Measurements from ENCODE around the gene NENF.

Gene NENF

GRCh38 chr1:212461916-212462660 lies 29.4 kb downstream of the NENF start:
- no peak for TF ChIP-seq ZFX (IDR thresholded peaks at IDR 0.05)
- TF ChIP-seq, protein P1, sequence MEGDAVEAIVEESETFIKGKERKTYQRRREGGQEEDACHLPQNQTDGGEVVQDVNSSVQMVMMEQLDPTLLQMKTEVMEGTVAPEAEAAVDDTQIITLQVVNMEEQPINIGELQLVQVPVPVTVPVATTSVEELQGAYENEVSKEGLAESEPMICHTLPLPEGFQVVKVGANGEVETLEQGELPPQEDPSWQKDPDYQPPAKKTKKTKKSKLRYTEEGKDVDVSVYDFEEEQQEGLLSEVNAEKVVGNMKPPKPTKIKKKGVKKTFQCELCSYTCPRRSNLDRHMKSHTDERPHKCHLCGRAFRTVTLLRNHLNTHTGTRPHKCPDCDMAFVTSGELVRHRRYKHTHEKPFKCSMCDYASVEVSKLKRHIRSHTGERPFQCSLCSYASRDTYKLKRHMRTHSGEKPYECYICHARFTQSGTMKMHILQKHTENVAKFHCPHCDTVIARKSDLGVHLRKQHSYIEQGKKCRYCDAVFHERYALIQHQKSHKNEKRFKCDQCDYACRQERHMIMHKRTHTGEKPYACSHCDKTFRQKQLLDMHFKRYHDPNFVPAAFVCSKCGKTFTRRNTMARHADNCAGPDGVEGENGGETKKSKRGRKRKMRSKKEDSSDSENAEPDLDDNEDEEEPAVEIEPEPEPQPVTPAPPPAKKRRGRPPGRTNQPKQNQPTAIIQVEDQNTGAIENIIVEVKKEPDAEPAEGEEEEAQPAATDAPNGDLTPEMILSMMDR (conservative IDR thresholded peaks at IDR 0.05) = no peak
- no peak overlapping the region for H3K27ac ChIP-seq

GRCh38 chr1:212463565-212464285 lies 31.0 kb downstream of the NENF start:
- no peak for TF ChIP-seq ZFX (IDR thresholded peaks at IDR 0.05)
- TF ChIP-seq, protein P1 (conservative IDR thresholded peaks at IDR 0.05) = no peak

DNA sequence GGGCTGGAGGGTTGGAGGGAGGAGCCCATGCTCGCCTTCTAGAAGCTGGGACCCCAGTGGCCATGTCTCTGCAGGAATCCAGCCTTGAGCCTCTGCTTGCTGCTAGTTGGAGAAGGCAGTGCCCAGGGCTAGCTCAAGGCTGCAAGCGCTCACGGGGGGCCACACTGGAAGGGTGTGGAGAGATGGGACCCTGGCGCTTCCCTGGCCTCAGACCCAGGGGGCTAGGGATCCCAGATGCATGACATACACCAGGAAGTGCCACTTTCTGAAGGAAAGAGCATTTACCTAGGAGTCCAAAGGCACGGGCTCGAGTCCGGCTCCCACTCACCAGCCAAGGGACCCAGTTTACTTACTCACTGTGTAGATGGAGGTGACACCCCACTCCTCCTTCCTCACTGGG lies 32.6 kb downstream of the NENF start:
- no peak overlapping the region for H3K27ac ChIP-seq
- no peak for TF ChIP-seq ZFX (IDR thresholded peaks at IDR 0.05)

More at GRCh38 chr1:212463565-212464285, 31.0 kb downstream of the NENF start:
- H3K27ac ChIP-seq = no peak overlapping the region

- TF ChIP-seq, protein P1 (conservative IDR thresholded peaks at IDR 0.05) = no peak
- TF ChIP-seq ZFX (IDR thresholded peaks at IDR 0.05) = no peak
- H3K27ac ChIP-seq = no peak overlapping the region
Observed at GRCh38 chr1:212466437-212466836, 33.7 kb downstream of the NENF start.

GRCh38 chr1:212466898-212467650 lies 34.4 kb downstream of the NENF start:
- peak overlapping the region; percentile 34; the same call in 1 of the 2 replicates for H3K27ac ChIP-seq
- no peak for TF ChIP-seq ZFX (IDR thresholded peaks at IDR 0.05)
- TF ChIP-seq, protein P1 (conservative IDR thresholded peaks at IDR 0.05) = no peak

DNA sequence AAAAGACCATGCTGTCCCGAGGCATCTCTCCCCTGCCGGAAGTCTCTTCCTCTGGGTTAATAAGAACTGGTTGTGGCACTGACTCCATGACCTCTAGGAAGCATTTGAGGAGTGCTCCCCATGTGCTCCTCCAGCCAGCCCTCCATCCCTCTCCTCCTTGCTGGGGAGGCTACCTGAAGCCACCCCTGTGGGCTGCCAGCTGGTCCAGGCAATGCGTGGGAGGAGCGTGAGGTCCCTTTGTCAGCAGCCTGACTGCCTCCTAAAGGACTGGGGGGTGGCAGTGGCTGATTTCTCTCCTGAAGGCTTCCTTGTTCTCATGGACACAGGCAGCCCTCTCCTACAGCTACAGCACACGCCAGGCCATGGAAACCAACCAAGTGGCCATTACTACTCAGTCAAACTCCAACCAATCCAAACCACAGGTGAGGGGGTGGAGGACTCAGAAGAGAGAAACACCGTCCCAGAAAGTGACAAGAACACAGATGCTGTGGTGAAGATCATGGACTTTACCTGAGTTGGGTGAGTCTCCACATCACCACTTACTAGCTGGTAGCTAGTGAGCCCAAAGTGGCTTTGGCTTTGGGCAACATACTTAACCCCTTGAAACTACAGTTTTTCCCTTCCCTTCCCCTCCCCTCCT lies 35.2 kb downstream of the NENF start:
- peak overlapping the region; percentile 34 for H3K27ac ChIP-seq

DNA sequence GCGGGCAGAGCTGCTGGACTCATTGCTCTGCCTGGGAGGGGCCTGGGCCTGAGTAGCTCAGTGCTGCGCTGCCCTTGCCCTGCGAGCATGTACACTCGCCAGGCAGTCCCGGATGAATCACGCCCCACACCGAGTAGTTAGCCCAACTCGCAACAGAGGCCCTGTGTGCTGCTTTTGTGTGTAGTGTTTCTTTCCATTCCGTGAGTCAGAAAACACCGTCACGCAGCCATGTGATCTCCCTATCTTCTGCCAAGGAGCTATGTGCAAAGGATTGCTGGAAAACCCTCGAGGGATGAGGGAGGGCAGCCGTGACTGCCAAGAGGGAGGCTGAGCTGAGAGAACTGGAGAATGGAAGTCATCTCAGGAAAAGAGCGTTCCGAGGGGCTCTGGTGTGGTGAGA lies 37.3 kb downstream of the NENF start:
- TF ChIP-seq, protein P1 (conservative IDR thresholded peaks at IDR 0.05) = no peak
- no peak for TF ChIP-seq ZFX (IDR thresholded peaks at IDR 0.05)
- no peak overlapping the region; the same call in 1 of the 2 replicates for H3K27ac ChIP-seq

More for the DNA sequence above, 35.2 kb downstream of the NENF start:
- TF ChIP-seq, protein P1 (conservative IDR thresholded peaks at IDR 0.05) = no peak
- no peak for TF ChIP-seq ZFX (IDR thresholded peaks at IDR 0.05)
